HG03442 (cell line): ENCODE measurements around the gene SCRN1.

Experiments used
- ATAC-seq: cut with Tn5 transposase; IDR thresholded peaks from one replicate; pipeline ENCODE4 v1.9.1; 2021; ENCODE audit warnings: mild to moderate bottlenecking, moderate library complexity; ENCODE audit not compliant: unreplicated experiment

SCRN1 gene, protein sequence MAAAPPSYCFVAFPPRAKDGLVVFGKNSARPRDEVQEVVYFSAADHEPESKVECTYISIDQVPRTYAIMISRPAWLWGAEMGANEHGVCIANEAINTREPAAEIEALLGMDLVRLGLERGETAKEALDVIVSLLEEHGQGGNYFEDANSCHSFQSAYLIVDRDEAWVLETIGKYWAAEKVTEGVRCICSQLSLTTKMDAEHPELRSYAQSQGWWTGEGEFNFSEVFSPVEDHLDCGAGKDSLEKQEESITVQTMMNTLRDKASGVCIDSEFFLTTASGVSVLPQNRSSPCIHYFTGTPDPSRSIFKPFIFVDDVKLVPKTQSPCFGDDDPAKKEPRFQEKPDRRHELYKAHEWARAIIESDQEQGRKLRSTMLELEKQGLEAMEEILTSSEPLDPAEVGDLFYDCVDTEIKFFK

DNA sequence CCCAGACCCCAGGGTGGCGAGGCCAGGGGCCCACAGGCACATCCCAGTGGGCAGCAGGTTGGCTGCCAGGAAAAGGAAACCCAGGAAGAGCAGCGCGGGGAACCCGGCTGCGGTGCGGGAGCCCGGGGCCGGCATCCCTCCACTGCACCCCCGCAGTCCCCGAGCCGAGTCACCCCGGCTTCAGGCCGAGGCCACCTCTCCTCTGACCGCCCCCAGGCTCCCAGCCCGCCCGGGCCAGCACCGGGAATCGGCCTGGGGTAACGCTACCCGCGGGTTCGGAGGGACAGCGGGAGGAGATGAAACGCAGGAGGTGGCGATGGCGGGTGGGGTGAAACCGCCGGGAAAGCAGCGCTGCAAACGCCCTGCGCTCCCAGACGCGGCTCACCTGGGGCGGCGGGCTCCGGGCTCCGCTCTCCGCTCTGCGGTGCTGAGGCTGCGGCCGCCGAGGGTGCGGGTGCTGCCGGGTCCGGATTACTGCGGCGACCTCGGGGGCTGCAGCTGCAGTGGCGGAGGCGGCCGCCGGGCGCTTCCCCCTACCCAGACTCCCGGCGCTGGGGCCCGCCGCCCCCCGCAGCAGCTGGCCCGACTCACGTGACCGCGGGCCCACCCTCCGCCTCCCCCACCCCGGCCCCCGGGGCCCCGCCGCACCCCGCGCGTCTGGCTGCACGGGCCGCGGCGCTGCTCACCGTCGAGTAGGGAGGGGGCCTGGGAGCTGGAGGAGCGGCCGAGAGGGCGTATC lies at the start of gene SCRN1:
Gene SCRN1 (minus strand): TSS at position 545 of the 739 bp plus-strand sequence. CDS start 20,734 bp downstream, outside the sequence.
- ATAC-seq, result peak; percentile 32

DNA sequence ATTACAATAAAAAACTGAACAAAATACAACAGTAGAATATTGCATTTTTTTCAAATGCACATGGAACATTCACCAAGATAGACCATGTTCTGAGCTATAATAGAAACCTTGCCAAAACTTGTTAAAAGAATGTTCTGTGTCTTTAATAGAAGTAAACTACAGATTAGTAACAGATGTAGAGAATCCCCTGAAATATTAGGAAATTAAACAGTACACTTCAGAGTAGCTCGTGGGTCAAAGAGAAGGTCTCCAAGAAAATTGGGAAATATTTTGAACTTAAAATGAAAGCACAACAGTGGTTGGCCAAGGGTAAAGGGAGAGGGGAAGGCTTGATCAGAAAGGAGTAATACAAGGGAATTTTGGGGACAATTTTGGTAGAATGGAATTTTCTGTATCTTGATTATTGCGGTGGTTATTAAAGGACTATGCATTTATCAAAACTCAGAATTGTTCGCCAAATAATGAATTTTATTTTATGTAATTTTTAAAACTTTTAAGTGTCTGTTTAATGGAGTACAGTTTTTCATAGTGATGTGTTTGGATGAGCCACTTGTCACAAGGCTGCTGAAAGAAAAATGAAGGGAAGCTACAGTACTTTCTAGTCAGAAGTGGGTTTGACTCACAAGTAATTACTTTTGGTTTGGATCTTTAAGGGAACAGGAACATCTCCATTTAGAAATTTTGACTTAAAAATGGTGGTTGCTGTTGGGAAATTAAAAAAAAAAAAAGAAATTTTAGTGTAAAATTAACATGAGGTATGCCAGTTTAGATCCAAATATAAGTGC lies 48.8 kb upstream of the SCRN1 start:
- ATAC-seq, result no peak

- ATAC-seq, result no peak
These were observed 46.6 kb upstream of the SCRN1 start for GRCh38 chr7:30036220-30036619.

DNA sequence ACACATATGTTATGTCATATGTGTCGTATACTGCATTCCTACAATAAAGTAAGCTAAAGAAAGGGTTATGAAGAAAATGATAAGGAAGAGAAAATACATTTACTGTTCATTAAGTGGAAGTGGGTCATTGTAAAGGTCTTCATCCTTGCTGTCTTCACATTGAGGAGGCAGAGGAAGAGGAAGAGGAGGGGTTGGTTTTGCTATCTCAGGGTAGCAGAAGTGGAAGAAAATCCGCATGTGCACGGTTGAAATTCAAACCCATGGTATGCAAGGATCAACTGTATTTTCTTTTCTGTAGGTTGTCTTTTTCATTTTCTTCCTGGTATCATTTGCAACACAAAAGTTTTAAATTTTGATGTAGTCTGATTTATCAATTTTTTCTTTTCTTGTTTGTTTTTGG lies 44.9 kb upstream of the SCRN1 start:
- ATAC-seq, result no peak

DNA sequence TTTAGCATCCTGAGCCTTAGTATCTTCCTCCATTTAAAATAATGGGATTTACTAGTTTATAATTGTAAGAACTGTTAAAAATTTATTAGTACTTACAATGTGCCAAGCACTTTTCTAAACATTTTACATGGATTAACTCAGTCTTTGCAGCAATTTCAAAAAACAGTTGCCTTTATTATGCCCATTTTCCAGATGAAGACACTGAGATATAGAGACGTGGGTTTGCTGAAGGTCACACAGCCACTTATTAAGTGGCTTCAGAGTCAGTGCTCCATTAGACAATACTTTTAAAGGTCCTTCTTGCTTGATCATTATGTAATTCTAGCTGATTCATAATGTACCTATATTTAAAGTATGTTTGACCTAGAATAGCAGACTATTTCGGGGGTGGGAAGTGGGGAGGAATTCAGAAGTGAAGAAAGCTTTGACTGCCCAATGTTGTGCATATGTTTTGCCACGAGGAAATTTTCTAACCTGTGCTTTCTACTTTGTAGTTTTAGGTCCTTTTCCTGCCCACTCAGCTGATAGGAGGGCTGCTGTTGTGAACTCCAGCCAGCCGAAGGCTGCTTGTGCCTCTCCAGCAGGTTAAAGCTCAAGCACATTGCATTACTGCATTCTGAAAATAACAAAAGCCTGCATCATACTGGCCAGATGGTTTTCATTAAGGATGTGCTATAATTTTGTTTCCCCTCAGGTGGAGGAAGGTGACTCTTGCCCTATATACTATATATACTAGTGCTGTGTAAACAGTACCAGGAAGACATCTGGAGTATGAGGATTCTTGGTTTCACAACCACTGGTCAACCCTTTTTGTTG lies 42.9 kb upstream of the SCRN1 start:
- ATAC-seq, result no peak

- no peak for ATAC-seq
These were observed 40.1 kb upstream of the SCRN1 start for GRCh38 chr7:30029696-30030095.

- ATAC-seq, result peak; percentile 13
These were observed 39.4 kb upstream of the SCRN1 start for GRCh38 chr7:30028749-30029635.

DNA sequence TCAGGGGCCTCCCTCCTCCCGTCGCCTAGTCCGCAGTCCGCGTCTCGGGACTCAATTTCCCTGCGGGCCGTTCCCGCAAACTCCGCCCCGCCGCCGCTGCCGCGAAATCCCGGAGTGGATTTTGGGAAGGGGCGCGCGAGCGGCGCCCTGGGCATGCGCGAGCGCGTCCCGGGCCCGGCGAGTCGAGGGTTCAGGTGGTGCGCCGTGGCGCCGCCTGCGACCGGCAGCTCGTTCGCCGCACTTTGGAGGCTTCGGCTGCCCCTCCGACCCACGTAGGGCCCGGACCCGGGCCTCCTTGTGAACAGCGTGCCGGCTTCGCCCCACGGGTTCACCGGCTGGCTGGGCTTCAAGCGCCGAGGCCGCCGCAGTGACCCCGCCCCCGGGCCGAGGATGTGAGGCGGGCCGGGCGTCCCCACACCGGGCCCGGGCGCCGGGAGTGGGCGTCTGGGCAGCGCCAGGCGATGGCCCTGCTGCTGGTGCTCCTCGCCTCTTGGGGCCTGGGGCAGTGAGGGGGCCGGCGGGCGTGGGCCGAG lies 38.7 kb upstream of the SCRN1 start, which contains the start of gene PLEKHA8:
Gene PLEKHA8 (plus strand): TSS at position 197 of the 533 bp plus-strand sequence. CDS start 351 bp downstream, outside the sequence.
- peak; percentile 40 for ATAC-seq

DNA sequence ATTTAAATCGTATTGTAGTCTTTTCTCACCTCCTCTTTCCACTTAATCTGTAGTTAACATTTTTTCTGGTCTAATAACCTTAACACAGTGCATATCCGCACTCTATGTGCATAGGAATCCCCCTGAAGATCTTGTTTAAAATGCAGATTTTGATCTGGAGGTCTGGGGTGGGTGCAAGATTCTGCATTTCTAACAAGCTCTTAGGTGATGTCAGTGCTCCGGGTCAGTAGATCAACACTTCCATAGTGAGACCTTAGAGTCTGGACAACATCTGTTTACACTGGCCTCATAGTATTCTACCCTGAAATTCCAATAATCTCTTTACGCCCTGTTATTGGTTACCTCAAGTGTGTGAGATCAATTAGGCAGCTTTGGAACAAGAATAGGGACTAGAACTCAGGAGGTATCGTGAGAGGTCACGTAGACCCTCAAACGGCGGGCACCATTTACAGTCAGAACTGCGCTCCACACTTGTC lies 38.2 kb upstream of the SCRN1 start:
- ATAC-seq, result peak; percentile 0

GRCh38 chr7:30027065-30027456 lies 37.5 kb upstream of the SCRN1 start:
- no peak for ATAC-seq

DNA sequence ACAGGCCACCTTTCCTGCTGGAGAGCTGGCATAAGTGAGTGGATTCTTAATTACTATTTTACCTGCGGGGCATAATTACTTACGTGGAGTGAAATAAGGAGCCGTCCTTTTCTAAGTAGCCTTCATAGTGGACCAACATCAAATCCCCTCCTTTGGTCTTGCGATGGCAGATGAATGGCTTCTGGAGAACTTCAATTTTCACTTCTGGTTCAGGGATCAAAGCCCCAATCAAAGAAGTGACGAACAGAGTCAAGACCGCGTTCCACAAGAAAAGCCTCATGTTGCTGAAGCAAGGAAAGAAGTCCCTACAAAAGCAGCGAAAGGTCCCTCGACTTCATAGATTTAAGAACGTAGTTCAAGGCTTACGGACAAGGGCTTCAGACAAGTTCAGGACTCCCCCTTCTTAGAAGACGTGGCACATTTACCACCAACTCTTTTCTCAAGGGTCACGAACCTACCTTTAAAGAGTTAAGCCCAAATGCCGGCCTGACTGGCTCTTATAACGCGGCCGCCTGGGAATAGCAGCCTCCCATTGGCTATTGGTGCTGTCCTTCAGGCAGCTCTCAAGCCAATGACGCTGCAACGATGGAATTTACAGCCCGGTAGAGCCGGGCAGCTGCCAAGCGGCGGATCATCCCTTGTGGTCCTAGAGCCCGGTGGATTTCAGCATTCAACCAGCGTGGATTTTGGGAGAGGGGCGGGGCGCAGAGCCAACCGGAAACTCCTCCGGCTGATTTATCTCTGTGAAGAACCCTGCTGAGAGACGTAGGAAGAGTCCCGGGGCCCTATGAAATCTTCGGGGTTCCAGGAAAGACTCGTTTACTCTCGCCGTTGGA lies 36.8 kb upstream of the SCRN1 start, which contains the start of gene FKBP14:
Gene FKBP14 (minus strand): TSS at position 474 of the 836 bp plus-strand sequence. CDS start 194 bp downstream, at position 280.
- peak; percentile 77 for ATAC-seq

GRCh38 chr7:30023524-30023923 lies 33.9 kb upstream of the SCRN1 start:
- no peak for ATAC-seq

DNA sequence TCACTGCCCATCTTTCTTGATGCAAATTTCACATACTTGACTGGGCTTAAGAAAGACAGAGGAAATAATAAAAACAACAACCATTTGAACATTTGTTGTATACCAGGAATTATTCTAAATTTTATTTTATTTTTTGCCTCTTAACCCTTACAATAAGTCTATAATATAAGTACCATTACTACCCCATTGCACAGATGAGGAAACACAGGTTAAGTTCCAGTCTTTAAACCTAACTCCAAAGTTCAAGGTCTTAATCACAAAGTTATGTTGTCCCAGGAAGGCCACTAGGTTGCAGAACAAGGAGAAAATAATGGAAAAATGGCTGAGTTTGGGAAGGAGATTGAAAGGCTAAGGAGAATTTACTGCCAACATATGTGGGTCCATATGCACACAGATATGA lies 33.4 kb upstream of the SCRN1 start:
- no peak for ATAC-seq

DNA sequence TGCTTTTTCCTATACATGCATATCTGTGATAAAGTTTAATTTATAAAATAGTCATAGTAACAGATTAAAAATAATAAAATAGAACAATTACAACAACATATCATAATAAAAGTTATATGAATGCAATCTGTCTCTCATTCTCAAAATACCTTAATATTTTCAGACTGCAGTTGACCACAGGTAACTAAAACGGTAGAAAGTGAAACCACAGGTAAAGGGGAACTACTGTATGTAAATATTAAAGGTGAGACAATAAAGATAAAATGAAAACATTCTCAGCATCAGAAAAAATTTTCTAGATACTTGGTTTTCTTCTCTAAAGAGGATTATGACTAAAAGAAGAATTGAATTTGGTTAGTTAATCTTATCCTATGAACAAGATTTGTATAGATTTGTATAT lies 30.9 kb upstream of the SCRN1 start:
- ATAC-seq, result no peak

GRCh38 chr7:30019960-30020359 lies 30.4 kb upstream of the SCRN1 start:
- ATAC-seq, result no peak

GRCh38 chr7:30019387-30019786 lies 29.8 kb upstream of the SCRN1 start:
- ATAC-seq, result no peak

GRCh38 chr7:30018451-30018850 lies 28.9 kb upstream of the SCRN1 start:
- ATAC-seq, result no peak

DNA sequence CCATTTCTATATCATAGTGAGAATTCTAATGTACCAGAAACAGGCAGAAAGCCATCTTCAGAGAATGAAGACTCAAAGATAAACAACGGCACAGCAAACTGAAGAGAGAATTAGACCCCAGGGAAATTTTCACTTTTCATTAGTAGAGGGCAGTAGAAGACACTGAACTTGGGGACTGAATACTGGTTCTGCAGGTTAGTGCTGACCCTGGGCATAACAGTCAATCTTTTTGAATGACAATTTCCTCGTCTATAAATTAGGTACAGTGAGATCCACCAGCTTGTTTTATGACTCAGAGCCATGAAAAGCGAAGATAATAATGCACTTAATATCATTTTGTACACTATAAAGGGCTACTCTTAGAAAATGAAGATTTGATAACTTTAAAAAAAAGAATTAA lies 23.2 kb upstream of the SCRN1 start:
- no peak for ATAC-seq
